Right lobe of liver (tissue), 6 donors: ENCODE results near the gene NKX6-2. TPM values are rescaled to one million over a fixed set of nuclear protein-coding genes. Genes with fewer than 3 reads are reported as not detected.

Experiments used
- ATAC-seq, 4 donors: fragments of 200-7000 bp; cut with Tn5 transposase; one replicate each; pipeline ENCODE4 v1.9.1; 2020; ENCODE audit warnings: mild to moderate bottlenecking in 4 of 4, moderate library complexity in 4 of 4
- DNase-seq, 3 donors: peaks; one replicate each; pipeline ENCODE4 v3.0.0-alpha.2; 2020
- H3K27ac ChIP-seq, 3 donors: fragments of 200-600 bp; one replicate each; pipeline ENCODE4 v1.8.0; 2022
- H3K27me3 ChIP-seq, 2 donors: fragments of 200-600 bp; one replicate each; pipeline ENCODE4 v1.8.0; 2022
- H3K36me3 ChIP-seq, 4 donors: fragments of 200-600 bp; sonication (generic) in 1 of 4; one replicate each; pipeline versions ENCODE4 v1.5.1 to v1.8.0; 2017 to 2022; ENCODE audit warnings: control low read depth in 1 of 4
- H3K4me1 ChIP-seq, 4 donors: fragments of 200-600 bp; sonication (generic) in 1 of 4; one replicate each; pipeline versions ENCODE4 v1.5.1 to v1.8.0; 2017 to 2022; ENCODE audit warnings: control low read depth in 1 of 4
- H3K4me3 ChIP-seq, 3 donors: fragments of 200-600 bp; one replicate each; pipeline ENCODE4 v1.8.0; 2022
- H3K9me3 ChIP-seq, 4 donors: fragments of 200-600 bp; sonication (generic) in 1 of 4; one replicate each; pipeline versions ENCODE4 v1.5.1 to v1.8.0; 2017 to 2022; ENCODE audit warnings: control low read depth in 1 of 4
- CTCF ChIP-seq, 4 donors: fragments of 200-600 bp in 3 of 4; fragments of 450-650 bp in 1 of 4; IDR thresholded peaks; one replicate each; pipeline versions ENCODE4 v1.5.1 to v1.8.0; 2016 to 2022; ENCODE audit warnings: antibody characterized with exemption in 4 of 4, mild to moderate bottlenecking in 2 of 4
- POLR2A ChIP-seq: fragments of 450-650 bp; IDR thresholded peaks from one replicate; pipeline ENCODE4 v1.6.1; 2017; ENCODE audit warnings: antibody characterized with exemption, mild to moderate bottlenecking
- WGBS: methylation state at CpG from one replicate; pipeline ENCODE4 v1.1.6; 2018; ENCODE audit warnings: low coverage, low lambda C conversion rate; ENCODE audit not compliant: insufficient coverage; ENCODE audit errors: missing lambda C conversion rate; 5-methylcytosine and 5-hydroxymethylcytosine counted together
- intact Hi-C, 2 donors: fragments of 100-400 bp; cut with DNase I; formaldehyde crosslinking; loops; one replicate each; pipeline versions ENCODE4 v1.11.2 to v1.14.1; 2022
- total RNA-seq, 6 experiments: library from RNA; depleted of rRNA in 2 of 6; stranded (reverse); fragments of >200 nt in 2 of 6; fragmentation: NEBNext Ultra II Directional in 3 of 6; extraction: Animal tissue kit (Norgen Biotek cat#: 25700) in 3 of 6; gene quantifications; one replicate each; pipeline versions ENCODE4 v1.1.0 to v1.2.4, GENCODE V29; 2016 to 2023
- donor health status: DM: no; HTN: yes; CAD: no.
- donor health status: DM: no; HTN: no; CAD: no.
- donor health status: DM: no; HTN: no; CAD: no.
- donor health status: DM: no; HTN: yes; CAD: no.
- donor health status: DM: no; HTN: yes; CAD: no.

The NKX6-2 gene
- total RNA-seq, 6 experiments from 2014 or later = not detected

- Histone ChIP-seq H3K27me3 (peaks cover 0 to 21% of the 10 kb centered on the region in 2 donors), H3K4me1 (peaks cover 0 to 16% (median 0%) of the 10 kb centered on the region in 4 donors), H3K9me3 (no peaks in the 10 kb centered on the region), H3K27ac (no peak overlapping the region), H3K36me3 (peaks cover 0 to 5% (median 1%) of the 10 kb centered on the region in 4 donors), H3K4me3 (no peak overlapping the region)
- DNase-seq = no peak
- WGBS = 3% methylated on average over 8 of the region's 111 CpGs
- ATAC-seq = no peak
- intact Hi-C loops = loop anchor here in 1 of 2 donors (10.0 kb wide), 1 partner anchor 120 kb away; no protein-coding TSS in a partner anchor
- TF ChIP-seq CTCF (IDR thresholded peaks at IDR 0.05) (no peak), POLR2A (no peak)
These were observed 853 bp downstream of the NKX6-2 start for GRCh38 chr10:132784866-132785722.

GRCh38 chr10:132783940-132784865 lies 1.7 kb downstream of the NKX6-2 start:
- 27% methylated on average over 17 of the region's 106 CpGs for WGBS
- Histone ChIP-seq H3K9me3 (no peaks in the 10 kb centered on the region), H3K4me1 (peaks cover 0 to 16% (median 0%) of the 10 kb centered on the region in 4 donors), H3K27ac (no peak overlapping the region), H3K36me3 (peaks cover 0 to 5% (median 1%) of the 10 kb centered on the region in 4 donors), H3K4me3 (no peak overlapping the region), H3K27me3 (peaks cover 0 to 21% of the 10 kb centered on the region in 2 donors)
- intact Hi-C loops = loop anchor here in 1 of 2 donors (10.0 kb wide), 1 partner anchor 119 kb away; no protein-coding TSS in a partner anchor
- TF ChIP-seq CTCF (IDR thresholded peaks at IDR 0.05) (no peak), POLR2A (no peak)
- no peak for DNase-seq
- peak in 1 of 4 donors; percentile 12 for ATAC-seq

GRCh38 chr10:132783165-132783939 lies 2.6 kb downstream of the NKX6-2 start:
- H3K4me1 ChIP-seq = peaks cover 0 to 16% (median 0%) of the 10 kb centered on the region in 4 donors
- ATAC-seq (no peak), DNase-seq (no peak)
- H3K9me3 ChIP-seq = no peaks in the 10 kb centered on the region
- no peak overlapping the region for H3K27ac ChIP-seq
- TF ChIP-seq POLR2A = no peak
- TF ChIP-seq CTCF (IDR thresholded peaks at IDR 0.05) = no peak
- H3K27me3 ChIP-seq = peaks cover 0 to 21% of the 10 kb centered on the region in 2 donors
- peaks cover 0 to 5% (median 1%) of the 10 kb centered on the region in 4 donors for H3K36me3 ChIP-seq
- intact Hi-C loops = loop anchor here in 1 of 2 donors (10.0 kb wide), 1 partner anchor 119 kb away; no protein-coding TSS in a partner anchor
- H3K4me3 ChIP-seq = no peak overlapping the region
- WGBS = 84% methylated on average over 21 of the region's 30 CpGs

GRCh38 chr10:132781556-132781955 lies 4.4 kb downstream of the NKX6-2 start:
- DNase-seq (no peak), ATAC-seq (no peak)
- Histone ChIP-seq H3K9me3 (no peaks in the 10 kb centered on the region), H3K4me3 (no peak overlapping the region), H3K4me1 (peaks cover 0 to under 1% (median 0%) of the 10 kb centered on the region in 4 donors), H3K27me3 (peaks cover 0 to 3% of the 10 kb centered on the region in 2 donors), H3K36me3 (peaks cover 0 to 5% (median 1%) of the 10 kb centered on the region in 4 donors), H3K27ac (no peak overlapping the region)
- intact Hi-C loops = loop anchor here in 1 of 2 donors (10.0 kb wide), 1 partner anchor 117 kb away; no protein-coding TSS in a partner anchor
- TF ChIP-seq POLR2A = no peak
- TF ChIP-seq CTCF (IDR thresholded peaks at IDR 0.05) = no peak
- 95% methylated on average over 6 of the region's 20 CpGs for WGBS
